Natural killer cell (primary cell): ENCODE measurements around the gene SMG6. TPM values are rescaled to one million over a fixed set of nuclear protein-coding genes. Genes with fewer than 3 reads are reported as not detected.

Experiments
- ATAC-seq, 3 donors: fragments of 150-1000 bp in 2 of 3; fragments of 200-7000 bp in 1 of 3; cut with Tn5 transposase; 1 replicate in 1 of 3; 2 replicates in 2 of 3; pipeline ENCODE4 v1.10.0; 2021; ENCODE audit warnings: mild to moderate bottlenecking in 2 of 3, moderate library complexity in 2 of 3
- DNase-seq, 2 donors: peaks; one replicate each; pipeline versions ENCODE4 v3.0.0 to v3.0.0-alpha.2; 2013 to 2021; ENCODE audit warnings: mixed read lengths in 1 of 2
- H3K27ac ChIP-seq: one replicate; pipeline ENCODE4 v1.5.1; 2013; ENCODE audit warnings: mild to moderate bottlenecking, low read length
- H3K27me3 ChIP-seq: one replicate; pipeline ENCODE4 v1.6.1; 2013; ENCODE audit warnings: low read length; ENCODE audit not compliant: control insufficient read depth, insufficient read depth
- H3K36me3 ChIP-seq: one replicate; pipeline ENCODE4 v1.6.1; 2013; ENCODE audit warnings: low read length; ENCODE audit not compliant: control insufficient read depth, insufficient read depth
- H3K4me1 ChIP-seq: one replicate; pipeline ENCODE4 v1.6.1; 2013; ENCODE audit warnings: low read length; ENCODE audit not compliant: control insufficient read depth, insufficient read depth
- H3K4me3 ChIP-seq: one replicate; pipeline ENCODE4 v1.5.1; 2013; ENCODE audit warnings: low read length
- H3K9me3 ChIP-seq: one replicate; pipeline ENCODE4 v1.6.1; 2013; ENCODE audit warnings: low read length; ENCODE audit not compliant: control insufficient read depth, insufficient read depth
- H3K27ac Mint-ChIP-seq, 2 donors: one replicate each; pipeline ENCODE4 v1.8.0; 2022; ENCODE audit warnings: mild to moderate bottlenecking in 2 of 2, mixed read lengths in 2 of 2, moderate library complexity in 1 of 2
- H3K27me3 Mint-ChIP-seq, 2 donors: one replicate each; pipeline ENCODE4 v1.8.0; 2022; ENCODE audit warnings: low read depth in 2 of 2, mixed read lengths in 2 of 2
- H3K36me3 Mint-ChIP-seq: one replicate; pipeline ENCODE4 v1.8.0; 2022; ENCODE audit warnings: mixed read lengths
- H3K4me1 Mint-ChIP-seq, 2 donors: one replicate each; pipeline ENCODE4 v1.8.0; 2022; ENCODE audit warnings: mixed read lengths in 2 of 2
- H3K4me3 Mint-ChIP-seq: one replicate; pipeline ENCODE4 v1.8.0; 2022; ENCODE audit warnings: mild to moderate bottlenecking, moderate library complexity, mixed read lengths
- H3K9me3 Mint-ChIP-seq, 2 donors: one replicate each; pipeline ENCODE4 v1.8.0; 2022; ENCODE audit warnings: mixed read lengths in 2 of 2
- CTCF ChIP-seq: fragments of 200-600 bp; IDR thresholded peaks from one replicate; pipeline ENCODE4 v1.8.0; 2022; ENCODE audit warnings: antibody characterized with exemption
- WGBS: methylation state at CpG from one replicate; pipeline ENCODE4 v1.1.7; 2013; ENCODE audit warnings: missing lambda C conversion rate; ENCODE audit not compliant: insufficient coverage; 5-methylcytosine and 5-hydroxymethylcytosine counted together
- intact Hi-C: fragments of 100-400 bp; cut with micrococcal nuclease; formaldehyde crosslinking; loops from one replicate; pipeline ENCODE4 v1.14.2; 2022
- total RNA-seq, 4 donors: library from RNA; stranded (reverse); fragments of 120-200 nt in 1 of 4; gene quantifications; one replicate each; pipeline versions ENCODE4 v1.2.3 to v1.2.4, GENCODE V29; 2013 to 2022

Gene SMG6
- total RNA-seq, 3 donors from 2014 or later (not counting 1 experiment from before 2014, with no cell fraction given), result 41.6 to 49.4 (median 48.2) TPM

GRCh38 chr17:2057175-2057759 lies 246.3 kb downstream of the SMG6 start:
- intact Hi-C loops, result no loop called here
- ATAC-seq, result no peak

GRCh38 chr17:2056206-2057174 lies 247.1 kb downstream of the SMG6 start:
- Mint-ChIP-seq H3K36me3 (no peaks in the 10 kb centered on the region), H3K4me3 (peak overlapping the region; percentile 78), H3K27me3 (no peaks in the 10 kb centered on the region), H3K4me1 (peaks cover 23 to 38% of the 10 kb centered on the region in 2 donors), H3K9me3 (no peaks in the 10 kb centered on the region), H3K27ac (peak overlapping the region in 1 of 2 donors; percentile 51)
- ATAC-seq, result no peak
- Histone ChIP-seq H3K4me3 (peak overlapping the region; percentile 30), H3K27me3 (peaks cover 3% of the 10 kb centered on the region), H3K36me3 (peaks cover 3% of the 10 kb centered on the region), H3K27ac (peak overlapping the region; percentile 26), H3K4me1 (peaks cover 55% of the 10 kb centered on the region), H3K9me3 (no peaks in the 10 kb centered on the region)
- TF ChIP-seq CTCF, result no peak
- WGBS, result 12% methylated on average over 85 of the region's 85 CpGs
- DNase-seq, result peak in 1 of 2 donors; percentile 81
- intact Hi-C loops, result no loop called here

More at GRCh38 chr17:2057175-2057759, 246.3 kb downstream of the SMG6 start:
- Histone ChIP-seq H3K27me3 (no peaks in the 10 kb centered on the region), H3K4me3 (no peak overlapping the region), H3K9me3 (no peaks in the 10 kb centered on the region), H3K36me3 (peaks cover 3% of the 10 kb centered on the region), H3K4me1 (peaks cover 49% of the 10 kb centered on the region), H3K27ac (no peak overlapping the region)
- no peaks in the 10 kb centered on the region for H3K27me3 Mint-ChIP-seq
- H3K4me3 Mint-ChIP-seq, result no peak overlapping the region
- peaks cover 16 to 30% of the 10 kb centered on the region in 2 donors for H3K4me1 Mint-ChIP-seq
- H3K36me3 Mint-ChIP-seq, result no peaks in the 10 kb centered on the region
- no peak overlapping the region for H3K27ac Mint-ChIP-seq
- no peak for TF ChIP-seq CTCF
- WGBS, result 24% methylated on average over 81 of the region's 81 CpGs
- no peaks in the 10 kb centered on the region for H3K9me3 Mint-ChIP-seq
- peak in 1 of 2 donors; percentile 28 for DNase-seq

GRCh38 chr17:2055292-2056205 lies 248.0 kb downstream of the SMG6 start:
- under 1% methylated on average over 113 of the region's 113 CpGs for WGBS
- H3K4me1 ChIP-seq, result peaks cover 64% of the 10 kb centered on the region
- intact Hi-C loops, result no loop called here
- H3K4me3 ChIP-seq, result peak overlapping the region; percentile 30
- DNase-seq, result peak; percentile 46 to 72
- no peaks in the 10 kb centered on the region for H3K36me3 Mint-ChIP-seq
- peaks cover 21 to 37% of the 10 kb centered on the region in 2 donors for H3K4me1 Mint-ChIP-seq
- H3K27me3 Mint-ChIP-seq, result no peaks in the 10 kb centered on the region
- H3K27ac ChIP-seq, result no peak overlapping the region
- H3K4me3 Mint-ChIP-seq, result peak overlapping the region; percentile 78
- H3K27me3 ChIP-seq, result peaks cover 5% of the 10 kb centered on the region
- no peak for TF ChIP-seq CTCF
- ATAC-seq, result peak in 2 of 3 donors; percentile 1 to 3
- H3K9me3 Mint-ChIP-seq, result no peaks in the 10 kb centered on the region
- H3K27ac Mint-ChIP-seq, result peak overlapping the region; percentile 54 to 84
- no peaks in the 10 kb centered on the region for H3K36me3 ChIP-seq
- no peaks in the 10 kb centered on the region for H3K9me3 ChIP-seq
